Measurements from ENCODE around the gene DPYD. TPM values are rescaled to one million over a fixed set of nuclear protein-coding genes. Genes with fewer than 3 reads are reported as not detected.

DPYD gene
- total RNA-seq, 2 donors from 2014 or later, result 9.2 to 17.5 TPM

- Histone ChIP-seq H3K27ac (ENCODE audit: low read depth, low read length) (no peak overlapping the region), H3K9ac (ENCODE audit: extremely low read depth, low read length, poor library complexity, severe bottlenecking) (no peak overlapping the region), H3K36me3 (ENCODE audit: control insufficient read depth, insufficient read depth, low read length) (no peaks in the 10 kb centered on the region), H3K27me3 (ENCODE audit: control insufficient read depth, insufficient read depth, low read length, poor library complexity, severe bottlenecking) (no peaks in the 10 kb centered on the region), H3K9me3 (ENCODE audit: control insufficient read depth, low read length) (peaks cover 12% of the 10 kb centered on the region), H3K4me1 (ENCODE audit: control insufficient read depth, insufficient read depth, low read length) (no peaks in the 10 kb centered on the region), H3K4me3 (ENCODE audit: low read length) (no peak overlapping the region)
- Mint-ChIP-seq H3K27ac (no peak overlapping the region), H3K9me3 (peaks cover 14% of the 10 kb centered on the region), H3K27me3 (ENCODE audit: insufficient read depth) (no peaks in the 10 kb centered on the region), H3K36me3 (ENCODE audit: low read depth) (no peaks in the 10 kb centered on the region), H3K4me3 (no peak overlapping the region), H3K4me1 (no peaks in the 10 kb centered on the region)
- DNase-seq, result no peak
- no peak for TF ChIP-seq CTCF (conservative IDR thresholded peaks at IDR 0.05)
Observed at GRCh38 chr1:97247196-97247595, 673.6 kb downstream of the DPYD start.

GRCh38 chr1:97245682-97246081 is 675.2 kb downstream of the DPYD start:
- no peak overlapping the region for H3K9ac ChIP-seq (ENCODE audit: extremely low read depth, low read length, poor library complexity, severe bottlenecking)
- H3K4me1 ChIP-seq (ENCODE audit: control insufficient read depth, insufficient read depth, low read length), result no peaks in the 10 kb centered on the region
- H3K27ac ChIP-seq (ENCODE audit: low read depth, low read length), result no peak overlapping the region
- no peaks in the 10 kb centered on the region for H3K27me3 Mint-ChIP-seq (ENCODE audit: insufficient read depth)
- peaks cover 14% of the 10 kb centered on the region for H3K9me3 Mint-ChIP-seq
- peaks cover 12% of the 10 kb centered on the region for H3K9me3 ChIP-seq (ENCODE audit: control insufficient read depth, low read length)
- H3K27ac Mint-ChIP-seq, result no peak overlapping the region
- no peaks in the 10 kb centered on the region for H3K4me1 Mint-ChIP-seq
- TF ChIP-seq CTCF (conservative IDR thresholded peaks at IDR 0.05), result no peak
- H3K36me3 Mint-ChIP-seq (ENCODE audit: low read depth), result no peaks in the 10 kb centered on the region
- H3K36me3 ChIP-seq (ENCODE audit: control insufficient read depth, insufficient read depth, low read length), result no peaks in the 10 kb centered on the region
- H3K4me3 Mint-ChIP-seq, result no peak overlapping the region
- H3K27me3 ChIP-seq (ENCODE audit: control insufficient read depth, insufficient read depth, low read length, poor library complexity, severe bottlenecking), result no peaks in the 10 kb centered on the region
- H3K4me3 ChIP-seq (ENCODE audit: low read length), result no peak overlapping the region
- no peak for DNase-seq
- 93 to 100% methylated on average over 1 of the region's 1 CpG for WGBS, 2 experiments (ENCODE audit: insufficient coverage in 1 of 2, insufficient read length in 1 of 2)

- Histone ChIP-seq H3K4me3 (ENCODE audit: low read length) (no peak overlapping the region), H3K9ac (ENCODE audit: extremely low read depth, low read length, poor library complexity, severe bottlenecking) (no peak overlapping the region), H3K27me3 (ENCODE audit: control insufficient read depth, insufficient read depth, low read length, poor library complexity, severe bottlenecking) (no peaks in the 10 kb centered on the region), H3K9me3 (ENCODE audit: control insufficient read depth, low read length) (peaks cover 12% of the 10 kb centered on the region), H3K27ac (ENCODE audit: low read depth, low read length) (no peak overlapping the region), H3K4me1 (ENCODE audit: control insufficient read depth, insufficient read depth, low read length) (no peaks in the 10 kb centered on the region), H3K36me3 (ENCODE audit: control insufficient read depth, insufficient read depth, low read length) (no peaks in the 10 kb centered on the region)
- H3K4me1 Mint-ChIP-seq, result no peaks in the 10 kb centered on the region
- H3K36me3 Mint-ChIP-seq (ENCODE audit: low read depth), result no peaks in the 10 kb centered on the region
- H3K9me3 Mint-ChIP-seq, result peaks cover 14% of the 10 kb centered on the region
- no peak overlapping the region for H3K4me3 Mint-ChIP-seq
- no peaks in the 10 kb centered on the region for H3K27me3 Mint-ChIP-seq (ENCODE audit: insufficient read depth)
- H3K27ac Mint-ChIP-seq, result no peak overlapping the region
- 91% methylated on average over 4 of the region's 4 CpGs; no CpG with 5 or more reads in 1 of the 2 experiments for WGBS, 2 experiments (ENCODE audit: insufficient coverage in 1 of 2, insufficient read length in 1 of 2)
- no peak for DNase-seq
- TF ChIP-seq CTCF (conservative IDR thresholded peaks at IDR 0.05), result peak; percentile 22
Observed at GRCh38 chr1:97245026-97245425, 675.8 kb downstream of the DPYD start.

All from endodermal cell (in vitro differentiated cells).